Type B pancreatic cell (in vitro differentiated cells): ENCODE measurements around the gene ROR2. TPM values are rescaled to one million over a fixed set of nuclear protein-coding genes. Genes with fewer than 3 reads are reported as not detected.

Experiments
- DNase-seq: peaks from one replicate; pipeline ENCODE4 v3.0.0; 2021; ENCODE audit warnings: mixed read lengths; ENCODE audit not compliant: unreplicated experiment; ENCODE audit errors: extremely low spot score
- H3K27ac Mint-ChIP-seq: 2 replicates; pipeline ENCODE4 v1.8.0; 2021; ENCODE audit warnings: mild to moderate bottlenecking, mixed read lengths
- H3K27me3 Mint-ChIP-seq: 2 replicates; pipeline ENCODE4 v1.8.0; 2021; ENCODE audit warnings: mixed read lengths
- H3K36me3 Mint-ChIP-seq: 2 replicates; pipeline ENCODE4 v1.8.0; 2021; ENCODE audit warnings: mixed read lengths
- H3K4me1 Mint-ChIP-seq: one replicate; pipeline ENCODE4 v1.8.0; 2021; ENCODE audit warnings: mixed read lengths; ENCODE audit not compliant: unreplicated experiment
- H3K4me3 Mint-ChIP-seq: 2 replicates; pipeline ENCODE4 v1.8.0; 2021; ENCODE audit warnings: mild to moderate bottlenecking, mixed read lengths
- H3K9me3 Mint-ChIP-seq: 2 replicates; pipeline ENCODE4 v1.8.0; 2021; ENCODE audit warnings: mixed read lengths
- CTCF ChIP-seq: fragments of 200-600 bp; sonication (generic); conservative IDR thresholded peaks from 2 replicates; pipeline ENCODE4 v1.5.0; 2021; ENCODE audit warnings: antibody characterized with exemption, mild to moderate bottlenecking
- total RNA-seq: library from RNA; stranded (reverse); gene quantifications from 2 replicates; pipeline ENCODE4 v1.2.1, GENCODE V29; 2021; ENCODE audit warnings: low replicate concordance

ROR2 gene
- total RNA-seq, 1 donor from 2014 or later = 48.9 TPM

GRCh38 chr9:91935805-91936514 lies 14.1 kb downstream of the ROR2 start:
- Mint-ChIP-seq H3K4me1 (peaks cover 47% of the 10 kb centered on the region), H3K9me3 (peaks cover 9% of the 10 kb centered on the region), H3K27me3 (peaks cover 4% of the 10 kb centered on the region), H3K36me3 (peaks cover 18% of the 10 kb centered on the region), H3K4me3 (peak overlapping the region; percentile 51), H3K27ac (no peak overlapping the region)
- no peak for TF ChIP-seq CTCF
- no peak for DNase-seq

- H3K4me1 Mint-ChIP-seq = peaks cover 45% of the 10 kb centered on the region
- peaks cover 16% of the 10 kb centered on the region for H3K9me3 Mint-ChIP-seq
- no peak for DNase-seq
- no peak overlapping the region for H3K4me3 Mint-ChIP-seq
- H3K27me3 Mint-ChIP-seq = peaks cover 4% of the 10 kb centered on the region
- TF ChIP-seq CTCF = no peak
- peak overlapping the region; percentile 46 for H3K27ac Mint-ChIP-seq
- H3K36me3 Mint-ChIP-seq = peaks cover 25% of the 10 kb centered on the region
These were observed 14.8 kb downstream of the ROR2 start for GRCh38 chr9:91935066-91935749.

- H3K27me3 Mint-ChIP-seq = peaks cover 4% of the 10 kb centered on the region
- no peak for TF ChIP-seq CTCF
- H3K36me3 Mint-ChIP-seq = peaks cover 30% of the 10 kb centered on the region
- peaks cover 18% of the 10 kb centered on the region for H3K9me3 Mint-ChIP-seq
- no peak overlapping the region for H3K4me3 Mint-ChIP-seq
- no peak for DNase-seq
- H3K27ac Mint-ChIP-seq = no peak overlapping the region
- peaks cover 41% of the 10 kb centered on the region for H3K4me1 Mint-ChIP-seq
These were observed 15.4 kb downstream of the ROR2 start for GRCh38 chr9:91934654-91935053.

GRCh38 chr9:91933556-91934352 lies 16.3 kb downstream of the ROR2 start:
- H3K9me3 Mint-ChIP-seq = peaks cover 18% of the 10 kb centered on the region
- TF ChIP-seq CTCF = no peak
- peaks cover 4% of the 10 kb centered on the region for H3K27me3 Mint-ChIP-seq
- DNase-seq = no peak
- H3K27ac Mint-ChIP-seq = no peak overlapping the region
- H3K4me1 Mint-ChIP-seq = peaks cover 35% of the 10 kb centered on the region
- H3K36me3 Mint-ChIP-seq = peaks cover 28% of the 10 kb centered on the region
- peak overlapping the region; percentile 38 for H3K4me3 Mint-ChIP-seq

GRCh38 chr9:91930475-91930874 lies 19.6 kb downstream of the ROR2 start:
- no peak for DNase-seq
- H3K9me3 Mint-ChIP-seq = peaks cover 18% of the 10 kb centered on the region
- H3K27me3 Mint-ChIP-seq = no peaks in the 10 kb centered on the region
- no peak overlapping the region for H3K4me3 Mint-ChIP-seq
- no peak overlapping the region for H3K27ac Mint-ChIP-seq
- peaks cover 19% of the 10 kb centered on the region for H3K4me1 Mint-ChIP-seq
- TF ChIP-seq CTCF = no peak
- H3K36me3 Mint-ChIP-seq = peaks cover 30% of the 10 kb centered on the region
